Left hindlimb (tissue), 1 donor: ENCODE results near the gene VKORC1.
A peak's percentile ranks its signal among the peaks of the same experiment; 100 is the strongest.
"Not testable (repeated sequence)": the region's sequence is repeated elsewhere in the genome, so short reads cannot be mapped to it uniquely, and the experiment has no call there.

Source experiments
- DNase-seq: peaks from one replicate; pipeline ENCODE4 v3.0.0-alpha.2; 2018

Gene VKORC1

GRCh38 chr16:31106509-31107464 lies 12.2 kb upstream of the VKORC1 start:
- DNase-seq = no peak

GRCh38 chr16:31105677-31106213 lies 11.1 kb upstream of the VKORC1 start:
- DNase-seq = peak; percentile 77

- DNase-seq = not testable (repeated sequence)
Measured at GRCh38 chr16:31100876-31101641, 6.5 kb upstream of the VKORC1 start.

- DNase-seq = no peak
Measured at GRCh38 chr16:31099860-31100638, 5.5 kb upstream of the VKORC1 start.

GRCh38 chr16:31094088-31094423 lies 541 bp downstream of the VKORC1 start:
- DNase-seq = no peak

GRCh38 chr16:31093132-31093703 lies 1.4 kb downstream of the VKORC1 start:
- no peak for DNase-seq

- no peak for DNase-seq
Measured at GRCh38 chr16:31092330-31092729, 2.3 kb downstream of the VKORC1 start.

- no peak for DNase-seq
Measured at GRCh38 chr16:31090540-31090939, 4.1 kb downstream of the VKORC1 start.

GRCh38 chr16:31089199-31089598 lies 5.4 kb downstream of the VKORC1 start:
- no peak for DNase-seq

- DNase-seq = peak; percentile 28
Measured at GRCh38 chr16:31088459-31089183, 6.0 kb downstream of the VKORC1 start, which contains the start of gene PRSS53. TSS of gene PRSS53 (minus strand) at chr16:31088943. CDS start at chr16:31088809, 134 bp downstream.

GRCh38 chr16:31087971-31088370 lies 6.6 kb downstream of the VKORC1 start:
- DNase-seq = no peak

- DNase-seq = no peak
Measured at GRCh38 chr16:31087481-31087880, 7.1 kb downstream of the VKORC1 start.

GRCh38 chr16:31086629-31086906 lies 8.0 kb downstream of the VKORC1 start:
- DNase-seq = no peak

- peak; percentile 70 for DNase-seq
Measured at GRCh38 chr16:31085873-31086628, 8.5 kb downstream of the VKORC1 start.

- DNase-seq = no peak
Measured at GRCh38 chr16:31085411-31085810, 9.2 kb downstream of the VKORC1 start.

GRCh38 chr16:31084584-31085302 lies 9.9 kb downstream of the VKORC1 start:
- DNase-seq = peak; percentile 41

- DNase-seq = peak; percentile 22
Measured at GRCh38 chr16:31083981-31084380, 10.6 kb downstream of the VKORC1 start.

- no peak for DNase-seq
Measured at GRCh38 chr16:31083556-31083955, 11.0 kb downstream of the VKORC1 start.

- no peak for DNase-seq
Measured at GRCh38 chr16:31083081-31083480, 11.5 kb downstream of the VKORC1 start.

- peak; percentile 25 for DNase-seq
Measured at GRCh38 chr16:31082368-31083045, 12.1 kb downstream of the VKORC1 start.
